Measurements from ENCODE around the gene CRYBB1. TPM values are rescaled to one million over a fixed set of nuclear protein-coding genes. Genes with fewer than 3 reads are reported as not detected.

Gene CRYBB1
- total RNA-seq, 1 experiment from 2014 or later = not detected

GRCh38 chr22:26587991-26588613 is 29.7 kb downstream of the CRYBB1 start:
- no peak for DNase-seq (ENCODE audit: low read depth)
- in situ Hi-C loops (cut with HindIII; ENCODE audit: low pct_unique_long_range_greater_than_20kb, low sequenced_read_pairs) = no loop called here

- no peak for DNase-seq (ENCODE audit: low read depth)
- in situ Hi-C loops (cut with HindIII; ENCODE audit: low pct_unique_long_range_greater_than_20kb, low sequenced_read_pairs) = no loop called here
Observed at GRCh38 chr22:26586556-26587325, 31.1 kb downstream of the CRYBB1 start.

DNA sequence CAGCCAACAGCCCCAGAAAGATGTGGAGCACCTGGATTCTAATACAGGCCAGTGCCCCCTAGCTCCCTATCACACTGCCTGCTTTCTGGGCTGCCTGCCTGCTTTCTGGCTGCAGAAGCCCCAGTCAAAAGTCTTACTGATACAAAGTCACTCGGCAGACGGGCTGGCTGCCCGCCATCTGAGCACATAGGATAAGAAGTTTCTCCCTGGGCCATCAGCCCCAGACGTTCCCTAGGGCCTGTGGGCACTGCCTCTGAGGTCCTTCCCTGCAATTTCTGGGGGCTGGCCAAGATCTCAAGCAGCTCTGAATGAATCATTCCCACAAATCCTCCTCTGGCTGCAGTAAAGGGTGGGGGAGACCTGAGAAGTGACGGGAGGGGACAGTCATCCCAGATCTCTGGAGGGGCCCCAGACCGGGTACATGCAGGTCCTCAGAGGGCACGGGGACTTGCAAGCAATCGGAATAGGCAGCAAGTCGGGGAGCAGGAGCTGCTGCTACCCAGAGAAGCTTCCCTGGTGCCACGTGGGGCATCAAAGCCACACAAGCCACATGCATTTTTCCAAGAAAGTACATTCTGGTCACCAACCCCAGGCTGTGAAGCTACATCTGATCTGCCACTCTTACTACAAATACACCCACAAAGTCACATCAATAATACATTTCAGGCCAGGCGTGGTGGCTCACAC is 32.6 kb downstream of the CRYBB1 start:
- in situ Hi-C loops (cut with HindIII; ENCODE audit: low pct_unique_long_range_greater_than_20kb, low sequenced_read_pairs) = no loop called here
- DNase-seq (ENCODE audit: low read depth) = peak; percentile 53

- in situ Hi-C loops (cut with HindIII; ENCODE audit: low pct_unique_long_range_greater_than_20kb, low sequenced_read_pairs) = no loop called here
- no peak for DNase-seq (ENCODE audit: low read depth)
Observed at GRCh38 chr22:26584010-26584409, 33.8 kb downstream of the CRYBB1 start.

GRCh38 chr22:26581633-26582168 is 36.1 kb downstream of the CRYBB1 start:
- no peak for DNase-seq (ENCODE audit: low read depth)
- in situ Hi-C loops (cut with HindIII; ENCODE audit: low pct_unique_long_range_greater_than_20kb, low sequenced_read_pairs) = no loop called here

DNA sequence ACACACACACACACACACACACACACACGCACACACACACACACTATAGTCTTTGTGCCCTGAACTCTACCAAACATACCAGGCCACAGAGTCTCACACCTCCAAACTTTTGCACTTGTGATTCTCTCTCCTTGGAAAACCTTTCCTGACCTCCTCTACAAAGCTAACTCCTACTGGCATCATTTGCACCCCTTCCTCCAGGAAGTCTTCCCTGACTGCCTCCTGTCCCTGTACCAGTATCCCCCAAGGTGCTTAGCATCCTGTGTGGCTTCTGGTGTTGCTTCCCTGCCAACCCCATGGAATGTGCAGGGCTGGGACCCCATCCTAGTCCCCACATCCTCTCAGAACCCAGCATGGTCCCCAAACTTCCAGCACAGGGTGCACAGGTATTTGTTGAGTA is 36.8 kb downstream of the CRYBB1 start:
- in situ Hi-C loops (cut with HindIII; ENCODE audit: low pct_unique_long_range_greater_than_20kb, low sequenced_read_pairs) = no loop called here
- DNase-seq (ENCODE audit: low read depth) = no peak

DNA sequence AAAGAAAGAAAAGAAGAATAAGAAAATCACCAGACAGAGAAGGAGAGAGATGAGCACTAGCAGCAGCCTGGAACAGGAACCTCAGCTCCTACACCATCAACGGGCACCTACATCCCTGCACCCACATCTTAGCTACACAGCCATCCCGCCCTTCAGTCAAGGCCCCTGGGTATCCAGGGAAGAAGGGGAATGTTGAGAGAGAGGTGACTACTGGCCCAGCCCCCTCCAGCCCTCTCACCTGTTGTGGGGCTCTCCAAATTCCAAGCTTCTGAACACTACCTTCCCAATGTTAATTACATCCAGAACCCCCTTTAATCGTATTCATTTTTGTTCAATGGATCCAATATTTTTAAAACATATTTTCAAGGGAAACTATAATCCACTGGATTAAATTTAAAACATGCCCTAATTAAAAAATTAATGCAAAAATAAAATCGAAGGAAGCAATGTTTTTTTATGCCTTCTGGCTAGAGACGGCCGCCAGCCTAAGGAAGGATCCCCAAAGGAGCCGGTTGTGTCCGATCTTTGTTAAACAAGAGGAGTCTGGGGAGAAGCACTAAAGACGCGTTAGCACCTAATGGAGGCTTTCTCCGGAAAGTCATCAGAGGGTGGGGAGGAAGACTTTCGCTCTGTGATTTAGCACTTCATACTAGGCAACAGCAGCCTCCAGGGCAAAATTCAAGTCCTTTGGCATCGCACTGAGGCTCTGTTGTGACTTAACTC is 37.4 kb downstream of the CRYBB1 start:
- no peak for DNase-seq (ENCODE audit: low read depth)
- in situ Hi-C loops (cut with HindIII; ENCODE audit: low pct_unique_long_range_greater_than_20kb, low sequenced_read_pairs) = no loop called here

GRCh38 chr22:26579331-26579886 is 38.4 kb downstream of the CRYBB1 start:
- in situ Hi-C loops (cut with HindIII; ENCODE audit: low pct_unique_long_range_greater_than_20kb, low sequenced_read_pairs) = no loop called here
- DNase-seq (ENCODE audit: low read depth) = no peak

- no peak for DNase-seq (ENCODE audit: low read depth)
- in situ Hi-C loops (cut with HindIII; ENCODE audit: low pct_unique_long_range_greater_than_20kb, low sequenced_read_pairs) = no loop called here
Observed at GRCh38 chr22:26577081-26577480, 40.7 kb downstream of the CRYBB1 start.

DNA sequence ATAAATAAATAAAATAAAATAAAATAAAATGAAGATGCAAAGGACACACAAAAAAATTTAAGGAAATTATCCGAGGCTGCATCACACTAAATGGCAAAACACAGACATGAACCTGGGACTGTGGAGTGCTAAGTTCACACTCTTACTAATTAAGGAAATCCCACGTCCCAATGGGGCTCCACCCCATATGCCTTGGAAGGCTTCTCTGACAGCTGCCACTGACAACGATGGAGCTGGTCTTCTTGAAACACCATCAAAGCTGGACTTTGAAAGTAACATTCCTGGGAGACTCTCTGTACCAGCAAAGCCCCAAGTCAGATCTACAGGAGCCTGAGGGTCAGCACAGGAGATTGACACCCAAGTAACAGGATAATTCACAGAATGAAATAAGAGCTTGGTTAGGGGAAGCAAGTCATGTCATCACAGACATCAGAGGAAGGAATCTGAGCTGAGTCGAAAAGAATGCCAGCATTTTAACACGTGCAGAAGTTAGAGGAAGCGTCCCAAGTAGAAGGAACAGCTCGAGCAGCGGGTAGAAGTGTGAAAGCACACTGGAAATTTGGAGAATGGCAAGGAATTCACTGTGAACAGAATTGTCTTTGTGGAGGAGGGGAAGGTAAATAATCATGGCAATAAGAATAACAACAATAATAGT is 41.7 kb downstream of the CRYBB1 start:
- no peak for DNase-seq (ENCODE audit: low read depth)
- in situ Hi-C loops (cut with HindIII; ENCODE audit: low pct_unique_long_range_greater_than_20kb, low sequenced_read_pairs) = no loop called here

DNA sequence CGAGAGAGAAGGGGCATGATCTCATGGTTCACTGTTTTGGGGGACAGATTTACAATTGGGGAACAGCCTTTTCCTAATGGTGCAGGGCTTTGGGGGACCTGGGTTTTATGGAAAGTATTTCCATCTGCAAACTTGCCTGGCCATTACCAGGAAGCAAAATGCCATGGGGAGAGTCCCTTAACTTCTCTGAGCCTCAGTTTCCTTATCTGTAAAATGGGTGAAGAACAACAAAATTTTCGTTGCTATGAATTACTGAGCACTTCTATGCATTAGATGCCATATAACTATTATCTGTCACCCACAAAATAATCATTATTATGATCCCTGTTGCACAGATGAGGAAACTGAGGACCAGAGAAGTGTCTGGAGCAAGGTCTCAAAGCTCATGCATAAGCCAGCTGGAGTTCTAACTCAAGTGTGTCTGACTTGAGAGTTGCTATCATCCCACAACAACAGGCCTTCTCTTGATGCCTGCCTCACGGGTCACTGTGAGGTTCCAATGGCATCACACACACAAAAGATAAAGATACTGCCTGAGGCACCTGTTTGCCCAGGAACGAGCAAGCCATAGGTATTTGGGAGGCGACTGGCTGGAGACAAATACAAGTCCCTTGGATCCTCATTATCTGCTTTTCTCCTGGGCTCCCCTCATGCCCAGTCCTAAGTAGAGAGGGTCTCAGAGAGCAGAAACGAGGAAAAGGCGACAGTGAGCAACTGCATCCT is 43.7 kb downstream of the CRYBB1 start:
- in situ Hi-C loops (cut with HindIII; ENCODE audit: low pct_unique_long_range_greater_than_20kb, low sequenced_read_pairs) = no loop called here
- no peak for DNase-seq (ENCODE audit: low read depth)

DNA sequence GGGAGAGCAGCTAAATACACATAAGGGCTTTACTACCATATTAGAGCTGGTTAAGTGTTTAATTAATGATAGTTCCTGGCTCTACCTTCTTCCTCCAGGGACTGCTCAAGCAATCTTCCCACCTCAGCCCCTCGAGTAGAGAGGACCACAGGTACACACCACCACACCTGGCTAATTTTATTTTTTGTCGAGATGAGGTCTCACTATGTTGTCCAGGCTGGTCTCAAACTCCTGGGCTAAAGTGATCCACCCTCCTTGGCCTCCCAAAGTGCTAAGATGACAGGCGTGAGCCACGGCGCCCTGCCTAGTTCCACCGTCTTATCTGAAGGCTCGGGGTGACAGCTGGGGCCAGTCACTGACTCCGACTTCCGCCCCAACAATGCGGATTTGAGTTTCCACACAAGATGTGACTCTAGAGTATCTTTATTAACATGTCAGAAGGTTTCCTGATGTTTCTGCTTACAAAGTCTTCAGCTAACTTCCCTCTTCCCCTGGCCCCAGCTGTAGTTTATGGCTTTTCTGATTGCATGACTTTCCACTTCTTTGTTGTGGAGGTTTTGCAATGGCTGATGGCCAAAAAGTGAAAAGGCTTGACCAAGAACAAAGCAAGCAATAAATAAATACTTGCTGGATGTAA is 44.7 kb downstream of the CRYBB1 start:
- no peak for DNase-seq (ENCODE audit: low read depth)
- in situ Hi-C loops (cut with HindIII; ENCODE audit: low pct_unique_long_range_greater_than_20kb, low sequenced_read_pairs) = no loop called here

DNA sequence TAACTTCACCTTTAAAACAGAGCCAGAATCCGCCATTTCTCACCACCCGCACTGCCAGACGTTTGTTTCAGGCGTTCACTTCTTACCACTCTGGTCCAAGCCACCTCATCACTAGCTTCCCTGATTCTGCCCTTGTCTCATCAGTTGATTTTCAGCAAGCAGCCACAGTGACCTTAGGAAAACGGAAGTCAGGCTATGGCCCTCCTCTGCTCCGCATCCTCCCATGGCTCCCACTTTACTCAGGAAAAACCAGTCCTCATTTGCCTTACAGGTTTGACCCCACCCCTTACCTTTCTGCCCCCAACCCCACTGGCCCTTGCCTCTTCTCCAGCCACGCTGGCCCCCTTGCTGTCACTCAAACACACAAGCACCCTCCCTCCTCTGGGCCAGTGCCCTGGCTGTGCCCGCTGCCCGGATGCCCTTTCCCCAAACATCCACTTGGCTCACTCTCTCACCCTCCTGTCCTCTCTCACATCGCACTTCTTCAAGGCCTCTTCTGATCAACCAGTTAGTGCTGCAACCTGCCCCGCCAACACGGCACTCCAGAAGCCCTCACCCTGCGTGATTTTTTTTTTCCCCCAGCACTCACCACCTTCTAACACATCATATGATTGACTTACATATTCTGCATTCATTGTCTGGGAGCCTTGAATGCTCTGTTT is 46.8 kb downstream of the CRYBB1 start:
- in situ Hi-C loops (cut with HindIII; ENCODE audit: low pct_unique_long_range_greater_than_20kb, low sequenced_read_pairs) = no loop called here
- no peak for DNase-seq (ENCODE audit: low read depth)

DNA sequence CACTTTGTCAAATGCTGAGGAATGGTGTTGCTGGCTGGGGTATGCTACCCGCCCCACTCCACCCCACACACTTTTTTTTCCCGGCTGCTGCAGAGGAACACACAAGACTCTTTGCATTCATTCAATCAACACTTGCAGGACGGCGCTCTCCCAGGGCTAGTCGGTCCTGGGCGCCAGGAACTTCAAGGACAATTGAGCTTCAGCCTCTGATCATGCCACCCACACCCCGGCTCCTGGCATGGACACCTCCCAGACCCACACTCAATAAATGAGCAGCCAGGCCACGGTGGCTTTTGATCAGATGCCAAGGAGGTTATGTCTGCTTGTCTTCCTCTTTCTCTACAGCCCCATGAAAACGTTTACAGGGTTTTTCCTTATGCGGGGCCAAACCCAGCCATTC is 47.7 kb downstream of the CRYBB1 start:
- in situ Hi-C loops (cut with HindIII; ENCODE audit: low pct_unique_long_range_greater_than_20kb, low sequenced_read_pairs) = no loop called here

DNA sequence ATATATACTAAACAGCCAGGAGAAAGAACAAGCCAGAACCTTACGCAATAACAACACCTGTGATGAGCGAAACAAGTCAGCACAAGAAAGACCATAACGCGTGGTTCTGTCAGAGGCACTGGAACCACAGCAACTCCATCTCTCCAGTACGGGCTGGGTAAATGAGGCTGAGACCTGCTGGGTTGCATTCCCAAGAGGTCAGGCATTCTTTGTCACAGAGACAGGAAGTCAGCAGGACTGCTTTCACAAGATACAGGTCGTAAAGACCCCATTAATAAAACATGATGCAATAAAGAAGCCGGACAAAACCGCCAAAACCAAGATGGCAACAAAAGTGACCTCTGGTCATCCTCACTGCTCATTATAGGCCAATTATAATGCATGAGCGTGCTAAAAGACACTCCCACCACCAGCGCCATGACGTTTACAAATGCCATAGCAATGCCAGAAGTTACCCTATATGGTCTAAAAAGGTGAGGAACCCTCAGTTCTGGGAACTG is 49.6 kb downstream of the CRYBB1 start:
- in situ Hi-C loops (cut with HindIII; ENCODE audit: low pct_unique_long_range_greater_than_20kb, low sequenced_read_pairs) = no loop called here
- DNase-seq (ENCODE audit: low read depth) = no peak

More for the DNA sequence above, 47.7 kb downstream of the CRYBB1 start:
- no peak for DNase-seq (ENCODE audit: low read depth)

DNA sequence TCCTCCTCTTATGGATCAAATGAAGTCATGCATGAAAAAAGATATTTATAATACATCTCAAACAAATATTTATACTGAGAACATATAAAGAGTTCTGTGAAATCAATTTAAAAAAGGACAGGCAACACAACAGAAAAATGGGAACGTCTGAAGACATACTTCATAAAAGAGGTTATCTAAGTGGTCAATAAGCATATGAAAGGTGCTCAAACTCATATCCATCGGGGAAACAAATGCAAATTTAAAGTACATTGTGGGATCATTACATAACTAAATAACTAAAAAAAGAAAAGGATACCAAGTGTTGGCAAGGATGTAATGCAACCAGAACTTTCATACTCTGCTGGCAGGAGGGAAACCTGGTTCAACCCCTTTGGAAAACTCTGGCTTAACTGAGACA is 50.2 kb downstream of the CRYBB1 start:
- DNase-seq (ENCODE audit: low read depth) = no peak
- in situ Hi-C loops (cut with HindIII; ENCODE audit: low pct_unique_long_range_greater_than_20kb, low sequenced_read_pairs) = no loop called here

All from Caki2 (cell line).